ENCODE results near the gene KRT38.

Gene KRT38

GRCh38 chr17:41440531-41441033, at the start of gene KRT38:
Gene KRT38 (minus strand): TSS chr17:41440983. CDS start chr17:41440921, 62 bp downstream.
- DNase-seq (ENCODE audit: low spot score): no peak

- DNase-seq (ENCODE audit: low spot score): no peak
These were observed 48.7 kb upstream of the KRT38 start, which contains the start of gene KRT36 for GRCh38 chr17:41489531-41489930. Gene KRT36 (minus strand): TSS chr17:41489910. CDS start chr17:41489864, 46 bp downstream.

- no peak for DNase-seq (ENCODE audit: low spot score)
These were observed 46.2 kb upstream of the KRT38 start for GRCh38 chr17:41486809-41487530.

- no peak for DNase-seq (ENCODE audit: low spot score)
These were observed 45.5 kb upstream of the KRT38 start for GRCh38 chr17:41486316-41486715.

- no peak for DNase-seq (ENCODE audit: low spot score)
These were observed 44.4 kb upstream of the KRT38 start for GRCh38 chr17:41484920-41485904.

- no peak for DNase-seq (ENCODE audit: low spot score)
These were observed 43.4 kb upstream of the KRT38 start for GRCh38 chr17:41483991-41484826.

- DNase-seq (ENCODE audit: low spot score): no peak
These were observed 42.7 kb upstream of the KRT38 start for GRCh38 chr17:41483531-41483930.

- DNase-seq (ENCODE audit: low spot score): no peak
These were observed 40.3 kb upstream of the KRT38 start, which contains the start of gene KRT35 for GRCh38 chr17:41481036-41481435. Gene KRT35 (minus strand): TSS chr17:41481151. CDS start chr17:41481097, 54 bp downstream.

- DNase-seq (ENCODE audit: low spot score): no peak
These were observed 39.8 kb upstream of the KRT38 start for GRCh38 chr17:41480581-41480980.

GRCh38 chr17:41480136-41480535, 39.4 kb upstream of the KRT38 start:
- DNase-seq (ENCODE audit: low spot score): no peak

- DNase-seq (ENCODE audit: low spot score): no peak
These were observed 37.5 kb upstream of the KRT38 start for GRCh38 chr17:41478237-41478636.

GRCh38 chr17:41476866-41477815, 36.4 kb upstream of the KRT38 start:
- no peak for DNase-seq (ENCODE audit: low spot score)

GRCh38 chr17:41475421-41475820, 34.6 kb upstream of the KRT38 start:
- DNase-seq (ENCODE audit: low spot score): no peak

GRCh38 chr17:41474863-41475262, 34.1 kb upstream of the KRT38 start:
- DNase-seq (ENCODE audit: low spot score): no peak

- DNase-seq (ENCODE audit: low spot score): no peak
These were observed 27.6 kb upstream of the KRT38 start for GRCh38 chr17:41468346-41468745.

- DNase-seq (ENCODE audit: low spot score): peak; percentile 78
These were observed 26.8 kb upstream of the KRT38 start for GRCh38 chr17:41467561-41467960.

GRCh38 chr17:41466988-41467387, 26.2 kb upstream of the KRT38 start, which contains the start of gene KRT32:
Gene KRT32 (minus strand): TSS chr17:41467386. CDS start chr17:41467325, 61 bp downstream.
- DNase-seq (ENCODE audit: low spot score): no peak

- DNase-seq (ENCODE audit: low spot score): peak; percentile 89
These were observed 23.9 kb upstream of the KRT38 start for GRCh38 chr17:41464682-41465081.

GRCh38 chr17:41464173-41464572, 23.4 kb upstream of the KRT38 start:
- DNase-seq (ENCODE audit: low spot score): no peak

GRCh38 chr17:41463746-41464145, 23.0 kb upstream of the KRT38 start:
- no peak for DNase-seq (ENCODE audit: low spot score)
